ENCODE measurements around the gene TFAP2B.

TFAP2B gene

GRCh38 chr6:50829049-50829448 is 10.4 kb downstream of the TFAP2B start:
- Histone ChIP-seq H3K27me3 (ENCODE audit: insufficient read depth, low read length, poor library complexity, severe bottlenecking) (no peaks in the 10 kb centered on the region), H3K4me1 (ENCODE audit: insufficient read depth, low read length, poor library complexity, severe bottlenecking) (no peaks in the 10 kb centered on the region)

GRCh38 chr6:50829898-50830444 is 11.3 kb downstream of the TFAP2B start:
- H3F3A ChIP-seq (ENCODE audit: low read depth): no peaks in the 10 kb centered on the region
- no peak overlapping the region for H2AFZ ChIP-seq (ENCODE audit: low read length)
- no peak overlapping the region for H3K4me2 ChIP-seq (ENCODE audit: low read depth, low read length, poor library complexity, severe bottlenecking)
- H3K4me3 ChIP-seq (ENCODE audit: low read length, poor library complexity, severe bottlenecking): no peak overlapping the region
- no peaks in the 10 kb centered on the region for H4K20me1 ChIP-seq (ENCODE audit: insufficient read depth, low read length, poor library complexity, severe bottlenecking)
- TF ChIP-seq EZH2phosphoT487 (IDR thresholded peaks at IDR 0.05; ENCODE audit: borderline replicate concordance): no peak
- TF ChIP-seq CTCF (conservative IDR thresholded peaks at IDR 0.05; ENCODE audit: low read length): no peak
- no peaks in the 10 kb centered on the region for H3K4me1 ChIP-seq (ENCODE audit: insufficient read depth, low read length, poor library complexity, severe bottlenecking)
- no peaks in the 10 kb centered on the region for H3K9me2 ChIP-seq (replicated peaks; ENCODE audit: low read depth, low read length)
- H3K36me3 ChIP-seq (ENCODE audit: insufficient read depth, low read length): no peaks in the 10 kb centered on the region
- H3K9me3 ChIP-seq (ENCODE audit: insufficient read depth, low read depth, low read length): no peaks in the 10 kb centered on the region
- no peaks in the 10 kb centered on the region for H3K27me3 ChIP-seq (ENCODE audit: insufficient read depth, low read length, poor library complexity, severe bottlenecking)
- H3K79me2 ChIP-seq (ENCODE audit: insufficient read depth, low read length): no peaks in the 10 kb centered on the region
- H3K9ac ChIP-seq (ENCODE audit: low read depth, low read length, poor library complexity, severe bottlenecking): no peak overlapping the region

More at GRCh38 chr6:50829049-50829448, 10.4 kb downstream of the TFAP2B start:
- no peak overlapping the region for H3K4me3 ChIP-seq (ENCODE audit: low read length, poor library complexity, severe bottlenecking)
- H3F3A ChIP-seq (ENCODE audit: low read depth): no peaks in the 10 kb centered on the region
- H3K79me2 ChIP-seq (ENCODE audit: insufficient read depth, low read length): no peaks in the 10 kb centered on the region
- H3K9me3 ChIP-seq (ENCODE audit: insufficient read depth, low read depth, low read length): no peaks in the 10 kb centered on the region
- H4K20me1 ChIP-seq (ENCODE audit: insufficient read depth, low read length, poor library complexity, severe bottlenecking): no peaks in the 10 kb centered on the region
- H3K9me2 ChIP-seq (replicated peaks; ENCODE audit: low read depth, low read length): no peaks in the 10 kb centered on the region
- H3K36me3 ChIP-seq (ENCODE audit: insufficient read depth, low read length): no peaks in the 10 kb centered on the region
- no peak for TF ChIP-seq EZH2phosphoT487 (IDR thresholded peaks at IDR 0.05; ENCODE audit: borderline replicate concordance)
- TF ChIP-seq CTCF (conservative IDR thresholded peaks at IDR 0.05; ENCODE audit: low read length): no peak
- no peak overlapping the region for H2AFZ ChIP-seq (ENCODE audit: low read length)
- no peak overlapping the region for H3K4me2 ChIP-seq (ENCODE audit: low read depth, low read length, poor library complexity, severe bottlenecking)
- H3K9ac ChIP-seq (ENCODE audit: low read depth, low read length, poor library complexity, severe bottlenecking): no peak overlapping the region

- Histone ChIP-seq H3K27me3 (ENCODE audit: insufficient read depth, low read length, poor library complexity, severe bottlenecking) (no peaks in the 10 kb centered on the region), H3K9me3 (ENCODE audit: insufficient read depth, low read depth, low read length) (no peaks in the 10 kb centered on the region), H3K4me2 (ENCODE audit: low read depth, low read length, poor library complexity, severe bottlenecking) (no peak overlapping the region), H2AFZ (ENCODE audit: low read length) (no peak overlapping the region), H3K9me2 (replicated peaks; ENCODE audit: low read depth, low read length) (no peaks in the 10 kb centered on the region), H4K20me1 (ENCODE audit: insufficient read depth, low read length, poor library complexity, severe bottlenecking) (no peaks in the 10 kb centered on the region), H3K4me3 (ENCODE audit: low read length, poor library complexity, severe bottlenecking) (no peak overlapping the region), H3K36me3 (ENCODE audit: insufficient read depth, low read length) (no peaks in the 10 kb centered on the region), H3K4me1 (ENCODE audit: insufficient read depth, low read length, poor library complexity, severe bottlenecking) (no peaks in the 10 kb centered on the region), H3F3A (ENCODE audit: low read depth) (no peaks in the 10 kb centered on the region), H3K9ac (ENCODE audit: low read depth, low read length, poor library complexity, severe bottlenecking) (no peak overlapping the region), H3K79me2 (ENCODE audit: insufficient read depth, low read length) (no peaks in the 10 kb centered on the region)
- TF ChIP-seq EZH2phosphoT487 (IDR thresholded peaks at IDR 0.05; ENCODE audit: borderline replicate concordance) (no peak), CTCF (conservative IDR thresholded peaks at IDR 0.05; ENCODE audit: low read length) (no peak)
These were observed 12.5 kb downstream of the TFAP2B start for GRCh38 chr6:50831186-50831585.

All from Loucy (cell line).